ENCODE results near the gene HOXB1.

GRCh38 chr17:48550502-48551213 lies 19.8 kb upstream of the HOXB1 start:
- TF ChIP-seq EZH2 (IDR thresholded peaks at IDR 0.05; ENCODE audit: insufficient read depth, poor library complexity, severe bottlenecking) (no peak), EZH2phosphoT487 (IDR thresholded peaks at IDR 0.05; ENCODE audit: insufficient read depth, low read depth) (no peak)
